ENCODE data around the gene RRAD. TPM values are rescaled to one million over a fixed set of nuclear protein-coding genes. Genes with fewer than 3 reads are reported as not detected.

RRAD gene
- total RNA-seq, 1 experiment from 2014 or later = 2.8 TPM

DNA sequence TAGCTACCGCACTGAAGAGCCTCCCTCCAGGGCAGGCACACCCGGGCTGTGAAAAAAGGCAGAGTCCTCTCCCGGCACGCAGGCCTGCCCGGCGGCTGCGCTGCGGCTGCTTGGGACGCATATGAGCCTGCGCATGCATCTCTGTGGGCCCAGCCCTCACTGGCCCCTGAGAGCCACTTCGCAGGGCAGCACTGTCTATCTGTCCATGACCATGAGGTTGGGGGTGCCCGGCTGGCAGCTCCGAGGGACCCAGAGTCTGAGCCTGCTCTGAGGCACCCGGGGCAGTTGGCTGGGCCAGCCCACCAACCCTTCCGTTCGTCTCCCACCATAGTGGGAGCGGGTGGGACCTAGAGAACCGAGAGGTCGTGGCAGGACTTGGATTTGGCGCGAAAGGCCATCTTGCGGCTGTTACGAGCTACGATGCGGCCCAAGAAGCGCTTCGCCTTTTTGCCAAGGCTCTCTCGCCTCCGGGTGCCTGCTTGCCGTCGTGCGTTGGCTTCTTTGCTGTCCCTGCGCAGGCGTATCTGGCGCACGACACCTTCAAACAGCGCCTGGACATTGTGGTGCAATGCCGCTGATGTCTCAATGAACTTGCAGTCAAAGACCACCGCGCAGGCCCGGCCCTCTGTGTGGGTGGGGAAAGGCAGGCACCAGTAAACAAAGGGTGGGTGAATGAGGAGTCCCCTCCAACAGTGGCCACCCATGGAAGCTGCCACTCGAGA is 3.4 kb downstream of the RRAD start:
- H3K27ac ChIP-seq (ENCODE audit: low read length) = no peak overlapping the region
- CTCF ChIA-PET = no interaction called here
- no peaks in the 10 kb centered on the region for H3K79me2 ChIP-seq (ENCODE audit: low read length)

DNA sequence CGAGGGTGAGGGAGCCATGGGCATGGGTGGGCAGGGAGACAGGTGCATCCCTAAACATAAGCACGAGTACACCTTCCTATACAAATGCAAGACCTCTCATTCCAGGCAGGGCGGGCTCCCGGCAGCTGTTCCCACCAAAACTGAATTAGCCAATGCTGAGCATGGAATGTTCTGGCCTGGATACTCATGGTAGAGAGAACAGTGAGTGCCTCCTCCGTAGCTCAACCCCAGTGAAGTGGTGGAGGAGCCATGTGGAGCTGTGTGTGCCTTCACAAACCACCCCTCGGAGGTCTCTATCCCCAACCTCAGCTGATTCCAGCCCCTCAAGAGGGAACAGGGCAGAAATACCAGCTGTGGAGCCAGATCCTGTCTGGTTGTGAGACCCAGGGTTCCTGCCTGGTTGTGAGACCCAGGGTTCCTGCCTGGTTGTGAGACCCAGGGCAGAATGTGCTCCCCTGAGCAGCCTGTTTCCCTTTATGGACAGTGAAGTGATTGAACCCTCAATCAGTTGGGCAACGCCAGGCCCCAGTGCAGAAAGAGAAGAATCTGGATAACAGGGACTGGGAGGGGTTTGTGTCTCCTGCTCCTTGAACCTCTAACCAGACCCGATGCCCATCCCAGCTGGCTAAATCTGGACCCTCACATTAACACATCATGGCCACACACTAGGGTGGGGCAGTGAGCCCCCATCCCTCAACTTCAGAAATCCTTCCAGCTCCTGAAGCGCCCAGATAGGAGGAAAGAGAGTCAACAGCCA is 4.2 kb downstream of the RRAD start:
- DNase-seq = no peak
- BruUV-seq (replicated peaks) = no TSS peak
- Histone ChIP-seq H3K9me2 (replicated peaks; ENCODE audit: low read length) (no peaks in the 10 kb centered on the region), H3F3A (ENCODE audit: low read length, unreplicated experiment) (no peaks in the 10 kb centered on the region), H3K4me2 (ENCODE audit: low read length) (no peak overlapping the region), H3K4me1 (ENCODE audit: insufficient read depth, low read length) (no peaks in the 10 kb centered on the region), H3K27ac (ENCODE audit: low read length) (no peak overlapping the region), H3K79me2 (ENCODE audit: low read length) (no peaks in the 10 kb centered on the region), H3K4me3 (ENCODE audit: low read length) (no peak overlapping the region), H2AFZ (ENCODE audit: low read length) (no peak overlapping the region), H3K9me3 (ENCODE audit: low read length) (no peaks in the 10 kb centered on the region), H3K27me3 (ENCODE audit: low read length) (peaks cover 13% of the 10 kb centered on the region), H3K36me3 (ENCODE audit: low read depth, low read length) (no peaks in the 10 kb centered on the region), H3K9ac (ENCODE audit: low read length) (no peak overlapping the region), H4K20me1 (ENCODE audit: low read length) (no peaks in the 10 kb centered on the region)
- ChIA-PET POLR2A (ENCODE audit: unreplicated experiment) (no interaction called here), CTCF (no interaction called here)
- TF ChIP-seq EZH2phosphoT487 (IDR thresholded peaks at IDR 0.05; ENCODE audit: borderline replicate concordance, low read length) = no peak
- TF ChIP-seq, protein P1, sequence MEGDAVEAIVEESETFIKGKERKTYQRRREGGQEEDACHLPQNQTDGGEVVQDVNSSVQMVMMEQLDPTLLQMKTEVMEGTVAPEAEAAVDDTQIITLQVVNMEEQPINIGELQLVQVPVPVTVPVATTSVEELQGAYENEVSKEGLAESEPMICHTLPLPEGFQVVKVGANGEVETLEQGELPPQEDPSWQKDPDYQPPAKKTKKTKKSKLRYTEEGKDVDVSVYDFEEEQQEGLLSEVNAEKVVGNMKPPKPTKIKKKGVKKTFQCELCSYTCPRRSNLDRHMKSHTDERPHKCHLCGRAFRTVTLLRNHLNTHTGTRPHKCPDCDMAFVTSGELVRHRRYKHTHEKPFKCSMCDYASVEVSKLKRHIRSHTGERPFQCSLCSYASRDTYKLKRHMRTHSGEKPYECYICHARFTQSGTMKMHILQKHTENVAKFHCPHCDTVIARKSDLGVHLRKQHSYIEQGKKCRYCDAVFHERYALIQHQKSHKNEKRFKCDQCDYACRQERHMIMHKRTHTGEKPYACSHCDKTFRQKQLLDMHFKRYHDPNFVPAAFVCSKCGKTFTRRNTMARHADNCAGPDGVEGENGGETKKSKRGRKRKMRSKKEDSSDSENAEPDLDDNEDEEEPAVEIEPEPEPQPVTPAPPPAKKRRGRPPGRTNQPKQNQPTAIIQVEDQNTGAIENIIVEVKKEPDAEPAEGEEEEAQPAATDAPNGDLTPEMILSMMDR (conservative IDR thresholded peaks at IDR 0.05; ENCODE audit: low read depth, low read length) = no peak
- TF ChIP-seq EZH2 (IDR thresholded peaks at IDR 0.05; ENCODE audit: low read length, unreplicated experiment) = no peak
- no peak for ATAC-seq
- intact Hi-C loops (cut with micrococcal nuclease) = no loop called here

More for the DNA sequence above, 3.4 kb downstream of the RRAD start:
- intact Hi-C loops (cut with micrococcal nuclease) = no loop called here
- ATAC-seq (no peak), DNase-seq (no peak)
- Histone ChIP-seq H3K36me3 (ENCODE audit: low read depth, low read length) (no peaks in the 10 kb centered on the region), H3K9me3 (ENCODE audit: low read length) (no peaks in the 10 kb centered on the region), H3K9ac (ENCODE audit: low read length) (no peak overlapping the region), H3K4me1 (ENCODE audit: insufficient read depth, low read length) (no peaks in the 10 kb centered on the region), H4K20me1 (ENCODE audit: low read length) (no peaks in the 10 kb centered on the region), H3K27me3 (ENCODE audit: low read length) (peaks cover 13% of the 10 kb centered on the region), H3F3A (ENCODE audit: low read length, unreplicated experiment) (no peaks in the 10 kb centered on the region), H3K9me2 (replicated peaks; ENCODE audit: low read length) (no peaks in the 10 kb centered on the region), H3K4me3 (ENCODE audit: low read length) (no peak overlapping the region), H2AFZ (ENCODE audit: low read length) (no peak overlapping the region), H3K4me2 (ENCODE audit: low read length) (no peak overlapping the region)
- no TSS peak for BruUV-seq (replicated peaks)
- TF ChIP-seq EZH2 (IDR thresholded peaks at IDR 0.05; ENCODE audit: low read length, unreplicated experiment) = no peak
- TF ChIP-seq, protein P1 (conservative IDR thresholded peaks at IDR 0.05; ENCODE audit: low read depth, low read length) = no peak
- no peak for TF ChIP-seq EZH2phosphoT487 (IDR thresholded peaks at IDR 0.05; ENCODE audit: borderline replicate concordance, low read length)
- POLR2A ChIA-PET (ENCODE audit: unreplicated experiment) = no interaction called here

DNA sequence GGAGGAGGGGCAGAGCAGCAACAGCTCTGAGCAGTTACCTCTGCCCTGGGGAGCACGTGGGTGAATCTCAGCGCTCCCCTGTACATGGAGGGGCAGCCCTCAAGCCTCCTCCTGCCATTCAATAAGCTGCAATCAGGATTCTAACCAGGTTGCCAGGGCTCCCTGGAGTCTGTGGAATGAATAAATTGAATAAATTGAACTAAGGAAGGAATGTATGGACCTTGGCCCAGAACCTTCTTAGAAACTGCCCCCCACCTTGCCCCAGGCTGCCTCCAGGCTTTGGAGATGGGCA is 5.1 kb downstream of the RRAD start:
- CTCF ChIA-PET = no interaction called here

More for the DNA sequence above, 5.1 kb downstream of the RRAD start:
- Histone ChIP-seq H3K4me3 (ENCODE audit: low read length) (no peak overlapping the region), H3K9me3 (ENCODE audit: low read length) (no peaks in the 10 kb centered on the region), H3K36me3 (ENCODE audit: low read depth, low read length) (no peaks in the 10 kb centered on the region), H3K79me2 (ENCODE audit: low read length) (no peaks in the 10 kb centered on the region), H3F3A (ENCODE audit: low read length, unreplicated experiment) (no peaks in the 10 kb centered on the region), H3K4me2 (ENCODE audit: low read length) (no peak overlapping the region), H2AFZ (ENCODE audit: low read length) (no peak overlapping the region), H3K4me1 (ENCODE audit: insufficient read depth, low read length) (no peaks in the 10 kb centered on the region), H3K27me3 (ENCODE audit: low read length) (peaks cover 6% of the 10 kb centered on the region), H3K9ac (ENCODE audit: low read length) (no peak overlapping the region), H4K20me1 (ENCODE audit: low read length) (no peaks in the 10 kb centered on the region), H3K27ac (ENCODE audit: low read length) (no peak overlapping the region), H3K9me2 (replicated peaks; ENCODE audit: low read length) (no peaks in the 10 kb centered on the region)
- POLR2A ChIA-PET (ENCODE audit: unreplicated experiment) = no interaction called here
- no TSS peak for BruUV-seq (replicated peaks)
- intact Hi-C loops (cut with micrococcal nuclease) = no loop called here
- TF ChIP-seq, protein P1 (conservative IDR thresholded peaks at IDR 0.05; ENCODE audit: low read depth, low read length) = no peak
- TF ChIP-seq EZH2phosphoT487 (IDR thresholded peaks at IDR 0.05; ENCODE audit: borderline replicate concordance, low read length) (no peak), EZH2 (IDR thresholded peaks at IDR 0.05; ENCODE audit: low read length, unreplicated experiment) (no peak)
- no peak for DNase-seq
- no peak for ATAC-seq
